Tibial artery (tissue), 4 donors: Measurements from ENCODE around the gene CATSPER1.

ENCODE experiments used
- DNase-seq, 2 donors: peaks; one replicate each; pipeline ENCODE4 v3.0.0-alpha.2; 2019
- H3K27ac ChIP-seq, 2 donors: fragments of 200-600 bp; sonication (generic) in 1 of 2; 1 replicate in 1 of 2; 2 replicates in 1 of 2; pipeline ENCODE4 v1.5.1; 2018 to 2019; ENCODE audit warnings: mild to moderate bottlenecking in 1 of 2
- H3K27me3 ChIP-seq, 2 donors: fragments of 200-600 bp; sonication (generic) in 1 of 2; one replicate each; pipeline versions ENCODE4 v1.5.1 to v1.6.0; 2016 to 2019
- H3K36me3 ChIP-seq, 3 donors: fragments of 200-600 bp; sonication (generic) in 2 of 3; one replicate each; pipeline ENCODE4 v1.5.1; 2016 to 2019; ENCODE audit warnings: mild to moderate bottlenecking in 2 of 3
- H3K4me1 ChIP-seq, 4 donors: fragments of 200-600 bp; sonication (generic) in 2 of 4; 1 replicate in 3 of 4; 2 replicates in 1 of 4; pipeline ENCODE4 v1.5.1; 2016 to 2019
- H3K4me3 ChIP-seq, 2 donors: fragments of 200-600 bp; sonication (generic) in 1 of 2; 1 replicate in 1 of 2; 2 replicates in 1 of 2; pipeline ENCODE4 v1.5.1; 2018 to 2019; ENCODE audit warnings: mild to moderate bottlenecking in 2 of 2
- H3K9me3 ChIP-seq, 3 donors: fragments of 200-600 bp; sonication (generic) in 1 of 3; one replicate each; pipeline ENCODE4 v1.5.1; 2016 to 2019
- CTCF ChIP-seq, 2 experiments: fragments of 200-600 bp in 1 of 2; fragments of 450-650 bp in 1 of 2; IDR thresholded peaks; one replicate each; pipeline ENCODE4 v1.5.1; 2017 to 2019; ENCODE audit warnings: antibody characterized with exemption in 2 of 2, mild to moderate bottlenecking in 1 of 2, moderate library complexity in 1 of 2
- intact Hi-C: fragments of 100-400 bp; cut with DNase I; formaldehyde crosslinking; loops from one replicate; pipeline ENCODE4 v1.15.0; 2023; ENCODE audit warnings: low total_unique reads

The CATSPER1 gene

GRCh38 chr11:66017321-66017720 lies 9.0 kb downstream of the CATSPER1 start:
- H3K27me3 ChIP-seq, result no peaks in the 10 kb centered on the region
- H3K9me3 ChIP-seq, result no peaks in the 10 kb centered on the region
- H3K4me3 ChIP-seq, result no peak overlapping the region
- no peak for DNase-seq
- intact Hi-C loops, result no loop called here
- H3K36me3 ChIP-seq, result no peaks in the 10 kb centered on the region
- peak overlapping the region; percentile 89 to 96 for H3K27ac ChIP-seq
- peaks cover 0 to 73% (median 61%) of the 10 kb centered on the region in 4 donors for H3K4me1 ChIP-seq
- no peak for TF ChIP-seq CTCF (IDR thresholded peaks at IDR 0.05)

GRCh38 chr11:66016793-66017177 lies 9.5 kb downstream of the CATSPER1 start:
- Histone ChIP-seq H3K27ac (peak overlapping the region; percentile 89 to 96), H3K9me3 (no peaks in the 10 kb centered on the region)
- no peak for TF ChIP-seq CTCF (IDR thresholded peaks at IDR 0.05)

GRCh38 chr11:66015936-66016792 lies 10.1 kb downstream of the CATSPER1 start:
- peak in 1 of 2 donors; percentile 91 for DNase-seq
- H3K4me3 ChIP-seq, result peak overlapping the region; percentile 21 to 31
- no peak for TF ChIP-seq CTCF (IDR thresholded peaks at IDR 0.05)
- no peaks in the 10 kb centered on the region for H3K36me3 ChIP-seq
- no peaks in the 10 kb centered on the region for H3K27me3 ChIP-seq
- H3K27ac ChIP-seq, result peak overlapping the region; percentile 89 to 96
- peaks cover 0 to 73% (median 61%) of the 10 kb centered on the region in 4 donors for H3K4me1 ChIP-seq
- no peaks in the 10 kb centered on the region for H3K9me3 ChIP-seq
- intact Hi-C loops, result no loop called here

More at GRCh38 chr11:66016793-66017177, 9.5 kb downstream of the CATSPER1 start:
- Histone ChIP-seq H3K4me1 (peaks cover 0 to 73% (median 61%) of the 10 kb centered on the region in 4 donors), H3K27me3 (no peaks in the 10 kb centered on the region), H3K4me3 (peak overlapping the region in 1 of 2 donors; percentile 31), H3K36me3 (no peaks in the 10 kb centered on the region)
- DNase-seq, result no peak
- intact Hi-C loops, result no loop called here

GRCh38 chr11:66015454-66015881 lies 10.8 kb downstream of the CATSPER1 start:
- intact Hi-C loops, result no loop called here
- Histone ChIP-seq H3K9me3 (no peaks in the 10 kb centered on the region), H3K4me1 (peaks cover 0 to 71% (median 56%) of the 10 kb centered on the region in 4 donors), H3K27me3 (no peaks in the 10 kb centered on the region), H3K4me3 (peak overlapping the region; percentile 21 to 31), H3K27ac (peak overlapping the region; percentile 89 to 96), H3K36me3 (no peaks in the 10 kb centered on the region)
- peak; percentile 62 to 95 for DNase-seq
- TF ChIP-seq CTCF (IDR thresholded peaks at IDR 0.05), result no peak

- Histone ChIP-seq H3K4me3 (no peak overlapping the region), H3K27ac (peak overlapping the region; percentile 89 to 96)
These were observed 11.3 kb downstream of the CATSPER1 start for GRCh38 chr11:66014804-66015453.

More at GRCh38 chr11:66014804-66015453, 11.3 kb downstream of the CATSPER1 start:
- no peak for DNase-seq
- intact Hi-C loops, result no loop called here
- Histone ChIP-seq H3K27me3 (no peaks in the 10 kb centered on the region), H3K4me1 (peaks cover 0 to 69% (median 56%) of the 10 kb centered on the region in 4 donors), H3K36me3 (no peaks in the 10 kb centered on the region), H3K9me3 (no peaks in the 10 kb centered on the region)
- TF ChIP-seq CTCF (IDR thresholded peaks at IDR 0.05), result no peak
